GM19452 (cell line): ENCODE results near the gene AP1B1.

Experiments
- ATAC-seq: cut with Tn5 transposase; IDR thresholded peaks from one replicate; pipeline ENCODE4 v1.9.1; 2021; ENCODE audit not compliant: unreplicated experiment

AP1B1 gene

DNA sequence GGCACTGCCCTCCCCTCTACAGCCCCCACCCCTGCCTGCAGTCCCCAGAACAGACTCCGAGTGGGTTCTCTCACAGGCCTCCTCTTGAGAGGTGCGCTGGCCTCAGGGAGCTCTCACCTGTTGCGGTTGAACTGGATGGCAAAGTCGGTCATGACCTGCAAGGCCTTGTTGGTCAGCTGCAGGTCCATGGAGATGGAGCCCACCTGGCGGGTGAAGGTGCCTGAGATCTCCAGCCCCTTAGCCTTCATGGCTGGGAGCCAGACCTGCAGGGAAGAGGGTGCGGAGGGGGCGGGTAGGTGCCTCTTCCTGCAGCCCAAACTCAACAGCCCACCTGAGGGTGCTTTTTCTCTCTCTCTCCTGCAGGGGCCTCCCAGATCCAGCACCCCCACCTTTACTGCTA, 54.2 kb downstream of the AP1B1 start:
- no peak for ATAC-seq

DNA sequence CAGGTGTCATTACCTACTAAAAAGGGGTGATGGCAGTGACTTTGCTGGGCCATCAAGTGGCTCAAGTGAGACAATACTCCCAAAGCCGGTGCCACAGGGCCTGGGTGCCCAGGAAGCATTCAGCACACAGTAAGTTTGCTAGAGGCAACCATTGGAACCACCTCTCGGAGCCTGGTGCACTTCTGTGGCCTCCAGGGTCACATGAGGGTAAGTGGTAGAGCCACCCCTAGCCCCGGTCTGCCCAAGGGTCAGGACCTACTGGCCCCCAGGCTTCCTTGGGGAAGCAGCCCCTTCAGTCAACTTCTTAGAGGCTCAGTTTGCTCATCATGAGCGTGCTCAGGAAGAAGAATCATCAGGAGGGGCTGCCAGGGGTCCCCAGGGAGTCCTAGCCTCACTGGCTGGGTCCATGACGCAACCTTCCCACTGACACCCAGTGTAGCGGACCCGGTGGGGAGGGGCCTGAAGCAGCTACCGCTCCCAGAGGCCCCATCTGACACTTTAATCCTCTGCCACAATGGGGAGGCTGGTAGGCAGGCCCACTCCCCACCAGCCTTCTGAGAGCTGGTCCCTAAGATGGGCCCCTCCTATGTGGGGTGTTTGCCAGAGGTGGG, 55.4 kb downstream of the AP1B1 start:
- ATAC-seq = no peak

DNA sequence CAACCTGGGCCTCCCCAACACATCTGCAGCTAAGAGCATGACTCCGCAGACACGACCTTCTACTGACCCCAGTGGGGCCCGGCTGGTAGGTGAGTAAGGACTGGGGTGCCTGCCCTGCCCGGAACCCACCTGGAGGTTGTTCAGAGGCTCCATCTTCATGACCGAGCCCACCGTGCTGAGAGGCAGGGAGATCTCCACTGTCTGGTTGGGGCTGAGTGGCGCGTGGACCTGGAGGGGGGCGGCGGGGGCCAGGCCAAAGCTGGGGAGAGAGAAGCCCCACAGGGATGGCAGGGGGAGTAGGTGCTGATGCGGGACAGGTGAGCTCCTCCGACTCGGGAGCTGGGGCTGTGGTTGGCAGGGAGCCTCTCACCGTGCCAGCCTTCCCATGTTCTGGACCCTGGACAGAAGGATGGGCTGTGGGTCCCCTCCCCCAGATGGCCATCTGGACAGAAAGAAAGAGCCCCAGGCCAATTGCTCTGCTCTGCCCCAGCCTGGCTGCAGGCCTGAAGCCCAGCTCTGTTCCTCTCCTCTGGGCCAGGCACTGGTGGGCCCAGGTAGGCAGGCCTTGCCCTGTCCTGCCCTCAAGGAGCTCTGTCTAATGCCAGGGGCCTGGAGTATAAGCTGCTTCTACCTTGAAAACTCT, 56.6 kb downstream of the AP1B1 start:
- ATAC-seq = no peak

GRCh38 chr22:29331213-29331612, 57.2 kb downstream of the AP1B1 start:
- ATAC-seq = no peak

- no peak for ATAC-seq
Observed at GRCh38 chr22:29330753-29331152, 57.6 kb downstream of the AP1B1 start.

DNA sequence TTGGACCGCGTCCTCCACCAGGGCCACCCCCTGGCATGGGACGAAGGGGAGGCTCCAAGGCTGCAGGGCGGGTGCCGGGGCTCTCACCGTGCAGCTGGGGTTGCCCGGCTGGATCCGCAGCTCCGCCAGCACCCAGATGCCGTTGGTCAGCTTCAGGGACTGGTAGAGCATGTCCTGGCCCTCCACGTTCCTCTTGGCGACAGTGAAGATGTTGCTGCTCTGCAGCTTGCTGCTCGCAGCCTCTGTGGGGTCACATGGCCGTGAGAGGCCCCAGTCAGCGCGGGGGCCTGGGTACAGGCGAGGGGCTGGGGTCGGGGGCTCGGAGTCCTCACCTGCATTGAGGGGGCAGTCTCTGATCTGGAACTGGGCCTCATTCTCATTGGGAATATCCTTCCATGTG, 58.1 kb downstream of the AP1B1 start:
- ATAC-seq = no peak

- no peak for ATAC-seq
Observed at GRCh38 chr22:29329581-29329980, 58.8 kb downstream of the AP1B1 start.

GRCh38 chr22:29328566-29329500, 59.5 kb downstream of the AP1B1 start:
- ATAC-seq = no peak

DNA sequence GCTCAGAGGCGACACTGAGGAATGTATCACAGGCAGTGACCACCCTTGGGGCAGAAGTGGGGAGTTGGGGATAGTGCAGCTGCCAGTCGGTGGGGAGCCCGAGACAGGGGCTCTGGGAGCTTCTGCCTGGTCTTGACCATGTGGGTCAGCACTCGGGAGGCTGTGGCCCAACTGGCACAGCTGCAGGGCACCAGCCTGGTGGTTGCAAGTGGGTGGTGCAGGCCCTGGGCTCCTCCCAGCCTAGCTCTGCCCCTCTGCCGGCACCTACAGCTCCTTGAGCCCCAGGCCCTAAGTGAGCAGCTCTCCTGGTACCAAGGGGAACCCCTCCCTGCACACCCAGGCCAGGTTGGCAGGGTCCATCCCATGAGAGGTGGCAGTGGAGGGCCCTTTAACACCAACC, 60.3 kb downstream of the AP1B1 start:
- ATAC-seq = no peak

- no peak for ATAC-seq
Observed at GRCh38 chr22:29327089-29327764, 61.1 kb downstream of the AP1B1 start.

DNA sequence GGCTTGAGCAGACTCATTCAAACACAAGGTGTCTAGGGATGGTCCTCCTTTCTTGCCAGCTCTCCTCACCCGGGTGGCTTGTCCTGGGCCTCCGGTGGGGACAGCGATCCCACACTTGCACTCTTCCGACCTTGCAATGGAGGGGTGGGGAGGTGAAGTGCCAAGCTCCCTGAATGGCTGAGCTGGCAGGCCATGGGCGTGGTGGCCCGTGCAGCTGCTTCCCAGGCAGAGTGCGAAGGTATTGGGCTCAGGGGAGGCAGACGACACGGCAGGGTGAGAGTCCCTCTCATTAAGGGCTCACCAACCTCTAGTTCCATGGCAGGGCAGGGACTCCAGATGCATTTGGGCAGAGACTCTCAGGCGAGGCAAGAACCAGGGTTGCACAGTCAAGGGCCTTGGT, 61.9 kb downstream of the AP1B1 start:
- ATAC-seq = no peak

GRCh38 chr22:29325785-29326315, 62.5 kb downstream of the AP1B1 start:
- ATAC-seq = no peak

GRCh38 chr22:29325356-29325755, 63.0 kb downstream of the AP1B1 start:
- no peak for ATAC-seq

GRCh38 chr22:29323641-29324040, 64.7 kb downstream of the AP1B1 start:
- no peak for ATAC-seq

DNA sequence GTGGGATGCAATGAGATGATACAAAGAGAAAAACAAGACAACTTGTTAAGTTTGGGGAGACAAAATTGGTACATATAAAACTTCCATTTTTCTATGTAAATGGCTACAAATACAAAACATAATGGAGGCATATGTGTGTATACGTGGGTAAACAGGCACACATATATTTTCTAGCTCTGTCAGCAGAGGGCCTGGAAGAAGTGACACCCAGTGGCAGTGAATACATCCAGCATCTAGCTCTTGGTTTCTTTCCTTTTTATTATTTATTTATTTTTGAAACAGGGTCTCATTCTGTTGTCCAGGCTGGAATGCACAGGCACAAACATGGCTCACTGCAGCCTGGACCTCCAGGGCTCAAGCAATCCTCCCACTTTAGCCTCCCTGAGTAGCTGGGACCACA, 67.8 kb downstream of the AP1B1 start:
- no peak for ATAC-seq

- ATAC-seq = no peak
Observed at GRCh38 chr22:29319072-29319471, 69.3 kb downstream of the AP1B1 start.

GRCh38 chr22:29317827-29318454, 70.4 kb downstream of the AP1B1 start:
- ATAC-seq = no peak

GRCh38 chr22:29316141-29316828, 72.1 kb downstream of the AP1B1 start:
- ATAC-seq = no peak

GRCh38 chr22:29315286-29316140, 72.9 kb downstream of the AP1B1 start, which contains the start of gene RASL10A:
TSS of gene RASL10A (minus strand) at chr22:29315697. CDS start at chr22:29315246, 451 bp downstream.
- no peak for ATAC-seq
